Measurements from ENCODE around the gene PCDH12. TPM values are rescaled to one million over a fixed set of nuclear protein-coding genes. Genes with fewer than 3 reads are reported as not detected.

The PCDH12 gene
- polyA plus RNA-seq, 2 donors: 0.16 to 0.40 TPM

- Histone ChIP-seq H3K27ac (ENCODE audit: low read depth in 2 of 2, low read length in 1 of 2) (no peak overlapping the region), H3K4me3 (ENCODE audit: low read depth in 1 of 2, low read length in 2 of 2) (no peak overlapping the region), H3K4me1 (ENCODE audit: control insufficient read depth in 2 of 2, insufficient read depth in 2 of 2, low read length in 1 of 2) (no peaks in the 10 kb centered on the region), H3K9me3 (ENCODE audit: control insufficient read depth in 2 of 2, insufficient read depth in 1 of 2, low read depth in 1 of 2, low read length in 1 of 2) (no peaks in the 10 kb centered on the region), H3K36me3 (ENCODE audit: control insufficient read depth in 2 of 2, insufficient read depth in 2 of 2, low read length in 1 of 2) (peaks cover 3 to 4% of the 10 kb centered on the region in 2 donors), H3K27me3 (ENCODE audit: control insufficient read depth in 1 of 2, insufficient read depth in 2 of 2, low read length in 2 of 2) (no peaks in the 10 kb centered on the region)
- WGBS, 2 donors: 4 to 8% methylated on average over 2 of the region's 2 CpGs
Measured at GRCh38 chr5:141992349-141992963, 34.5 kb upstream of the PCDH12 start.

- H3K36me3 ChIP-seq (ENCODE audit: control insufficient read depth in 2 of 2, insufficient read depth in 2 of 2, low read length in 1 of 2): peaks cover 3 to 7% of the 10 kb centered on the region in 2 donors
- H3K4me1 ChIP-seq (ENCODE audit: control insufficient read depth in 2 of 2, insufficient read depth in 2 of 2, low read length in 1 of 2): no peaks in the 10 kb centered on the region
- 0% methylated on average over 1 of the region's 1 CpG for WGBS, 2 donors
- no peak overlapping the region for H3K4me3 ChIP-seq (ENCODE audit: low read depth in 1 of 2, low read length in 2 of 2)
- H3K27ac ChIP-seq (ENCODE audit: low read depth in 2 of 2, low read length in 1 of 2): no peak overlapping the region
- H3K27me3 ChIP-seq (ENCODE audit: control insufficient read depth in 1 of 2, insufficient read depth in 2 of 2, low read length in 2 of 2): no peaks in the 10 kb centered on the region
- no peaks in the 10 kb centered on the region for H3K9me3 ChIP-seq (ENCODE audit: control insufficient read depth in 2 of 2, insufficient read depth in 1 of 2, low read depth in 1 of 2, low read length in 1 of 2)
Measured at GRCh38 chr5:141989720-141990119, 31.7 kb upstream of the PCDH12 start.

GRCh38 chr5:141986072-141986471, 28.1 kb upstream of the PCDH12 start:
- Histone ChIP-seq H3K4me3 (ENCODE audit: low read depth in 1 of 2, low read length in 2 of 2) (no peak overlapping the region), H3K36me3 (ENCODE audit: control insufficient read depth in 2 of 2, insufficient read depth in 2 of 2, low read length in 1 of 2) (peaks cover 0 to 6% of the 10 kb centered on the region in 2 donors), H3K27me3 (ENCODE audit: control insufficient read depth in 1 of 2, insufficient read depth in 2 of 2, low read length in 2 of 2) (no peaks in the 10 kb centered on the region), H3K4me1 (ENCODE audit: control insufficient read depth in 2 of 2, insufficient read depth in 2 of 2, low read length in 1 of 2) (no peaks in the 10 kb centered on the region), H3K9me3 (ENCODE audit: control insufficient read depth in 2 of 2, insufficient read depth in 1 of 2, low read depth in 1 of 2, low read length in 1 of 2) (no peaks in the 10 kb centered on the region), H3K27ac (ENCODE audit: low read depth in 2 of 2, low read length in 1 of 2) (no peak overlapping the region)

- no peaks in the 10 kb centered on the region for H3K4me1 ChIP-seq (ENCODE audit: control insufficient read depth in 2 of 2, insufficient read depth in 2 of 2, low read length in 1 of 2)
- H3K27me3 ChIP-seq (ENCODE audit: control insufficient read depth in 1 of 2, insufficient read depth in 2 of 2, low read length in 2 of 2): no peaks in the 10 kb centered on the region
- H3K9me3 ChIP-seq (ENCODE audit: control insufficient read depth in 2 of 2, insufficient read depth in 1 of 2, low read depth in 1 of 2, low read length in 1 of 2): no peaks in the 10 kb centered on the region
- H3K27ac ChIP-seq (ENCODE audit: low read depth in 2 of 2, low read length in 1 of 2): no peak overlapping the region
- 45 to 47% methylated on average over 2 of the region's 2 CpGs for WGBS, 2 donors
- H3K4me3 ChIP-seq (ENCODE audit: low read depth in 1 of 2, low read length in 2 of 2): no peak overlapping the region
- peaks cover 3 to 22% of the 10 kb centered on the region in 2 donors for H3K36me3 ChIP-seq (ENCODE audit: control insufficient read depth in 2 of 2, insufficient read depth in 2 of 2, low read length in 1 of 2)
Measured at GRCh38 chr5:141982626-141983025, 24.6 kb upstream of the PCDH12 start.

- H3K36me3 ChIP-seq (ENCODE audit: control insufficient read depth in 2 of 2, insufficient read depth in 2 of 2, low read length in 1 of 2): peaks cover 3 to 19% of the 10 kb centered on the region in 2 donors
- H3K4me1 ChIP-seq (ENCODE audit: control insufficient read depth in 2 of 2, insufficient read depth in 2 of 2, low read length in 1 of 2): peaks cover 0 to 2% of the 10 kb centered on the region in 2 donors
- no peak overlapping the region for H3K27ac ChIP-seq (ENCODE audit: low read depth in 2 of 2, low read length in 1 of 2)
- H3K9me3 ChIP-seq (ENCODE audit: control insufficient read depth in 2 of 2, insufficient read depth in 1 of 2, low read depth in 1 of 2, low read length in 1 of 2): no peaks in the 10 kb centered on the region
- H3K4me3 ChIP-seq (ENCODE audit: low read depth in 1 of 2, low read length in 2 of 2): no peak overlapping the region
- H3K27me3 ChIP-seq (ENCODE audit: control insufficient read depth in 1 of 2, insufficient read depth in 2 of 2, low read length in 2 of 2): no peaks in the 10 kb centered on the region
Measured at GRCh38 chr5:141978389-141978788, 20.4 kb upstream of the PCDH12 start.

GRCh38 chr5:141976176-141976575, 18.2 kb upstream of the PCDH12 start:
- H3K9me3 ChIP-seq (ENCODE audit: control insufficient read depth in 2 of 2, insufficient read depth in 1 of 2, low read depth in 1 of 2, low read length in 1 of 2): no peaks in the 10 kb centered on the region
- H3K36me3 ChIP-seq (ENCODE audit: control insufficient read depth in 2 of 2, insufficient read depth in 2 of 2, low read length in 1 of 2): peaks cover 3 to 19% of the 10 kb centered on the region in 2 donors
- WGBS, 2 donors: 67 to 78% methylated on average over 6 of the region's 6 CpGs
- H3K4me3 ChIP-seq (ENCODE audit: low read depth in 1 of 2, low read length in 2 of 2): no peak overlapping the region
- no peak overlapping the region for H3K27ac ChIP-seq (ENCODE audit: low read depth in 2 of 2, low read length in 1 of 2)
- peaks cover 0 to 2% of the 10 kb centered on the region in 2 donors for H3K4me1 ChIP-seq (ENCODE audit: control insufficient read depth in 2 of 2, insufficient read depth in 2 of 2, low read length in 1 of 2)
- H3K27me3 ChIP-seq (ENCODE audit: control insufficient read depth in 1 of 2, insufficient read depth in 2 of 2, low read length in 2 of 2): no peaks in the 10 kb centered on the region

- 58 to 61% methylated on average over 1 of the region's 1 CpG for WGBS, 2 donors
- Histone ChIP-seq H3K27me3 (ENCODE audit: control insufficient read depth in 1 of 2, insufficient read depth in 2 of 2, low read length in 2 of 2) (no peaks in the 10 kb centered on the region), H3K4me3 (ENCODE audit: low read depth in 1 of 2, low read length in 2 of 2) (no peak overlapping the region), H3K36me3 (ENCODE audit: control insufficient read depth in 2 of 2, insufficient read depth in 2 of 2, low read length in 1 of 2) (peaks cover 0 to 6% of the 10 kb centered on the region in 2 donors), H3K9me3 (ENCODE audit: control insufficient read depth in 2 of 2, insufficient read depth in 1 of 2, low read depth in 1 of 2, low read length in 1 of 2) (no peaks in the 10 kb centered on the region), H3K4me1 (ENCODE audit: control insufficient read depth in 2 of 2, insufficient read depth in 2 of 2, low read length in 1 of 2) (peaks cover 0 to 2% of the 10 kb centered on the region in 2 donors), H3K27ac (ENCODE audit: low read depth in 2 of 2, low read length in 1 of 2) (no peak overlapping the region)
Measured at GRCh38 chr5:141973871-141974595, 16.0 kb upstream of the PCDH12 start.

GRCh38 chr5:141969783-141970771, 12.1 kb upstream of the PCDH12 start:
- no peaks in the 10 kb centered on the region for H3K4me1 ChIP-seq (ENCODE audit: control insufficient read depth in 2 of 2, insufficient read depth in 2 of 2, low read length in 1 of 2)
- no peaks in the 10 kb centered on the region for H3K36me3 ChIP-seq (ENCODE audit: control insufficient read depth in 2 of 2, insufficient read depth in 2 of 2, low read length in 1 of 2)
- H3K9me3 ChIP-seq (ENCODE audit: control insufficient read depth in 2 of 2, insufficient read depth in 1 of 2, low read depth in 1 of 2, low read length in 1 of 2): no peaks in the 10 kb centered on the region
- H3K27ac ChIP-seq (ENCODE audit: low read depth in 2 of 2, low read length in 1 of 2): peak overlapping the region; percentile 97 to 98
- 63 to 73% methylated on average over 2 of the region's 2 CpGs for WGBS, 2 donors
- no peaks in the 10 kb centered on the region for H3K27me3 ChIP-seq (ENCODE audit: control insufficient read depth in 1 of 2, insufficient read depth in 2 of 2, low read length in 2 of 2)
- peak overlapping the region; percentile 55 to 83 for H3K4me3 ChIP-seq (ENCODE audit: low read depth in 1 of 2, low read length in 2 of 2)

GRCh38 chr5:141968914-141969608, 11.1 kb upstream of the PCDH12 start, which contains the start of gene RNF14:
Gene RNF14, plus strand, starts transcription at chr5:141969105. Its CDS starts 4,484 bp downstream, at chr5:141973589.
- 0% methylated on average over 61 to 63 of the region's 63 CpGs for WGBS, 2 donors

More at GRCh38 chr5:141968914-141969608, 11.1 kb upstream of the PCDH12 start, which contains the start of gene RNF14:
- Histone ChIP-seq H3K4me1 (ENCODE audit: control insufficient read depth in 2 of 2, insufficient read depth in 2 of 2, low read length in 1 of 2) (no peaks in the 10 kb centered on the region), H3K9me3 (ENCODE audit: control insufficient read depth in 2 of 2, insufficient read depth in 1 of 2, low read depth in 1 of 2, low read length in 1 of 2) (no peaks in the 10 kb centered on the region), H3K27ac (ENCODE audit: low read depth in 2 of 2, low read length in 1 of 2) (peak within 1 kb of the TSS; percentile 97 to 98), H3K4me3 (ENCODE audit: low read depth in 1 of 2, low read length in 2 of 2) (peak within 1 kb of the TSS; percentile 55 to 83), H3K36me3 (ENCODE audit: control insufficient read depth in 2 of 2, insufficient read depth in 2 of 2, low read length in 1 of 2) (no peaks in the 10 kb centered on the region), H3K27me3 (ENCODE audit: control insufficient read depth in 1 of 2, insufficient read depth in 2 of 2, low read length in 2 of 2) (no peaks in the 10 kb centered on the region)
